Fibroblast of lung (primary cell): ENCODE results near the gene LPCAT3. TPM values are rescaled to one million over a fixed set of nuclear protein-coding genes. Genes with fewer than 3 reads are reported as not detected.
A peak's percentile ranks its signal among the peaks of the same experiment; 100 is the strongest.

Experiments used
- DNase-seq, 2 donors: peaks; one replicate each; pipeline versions ENCODE4 v3.0.0 to v3.0.0-alpha.2; 2010; ENCODE audit warnings: low read depth in 2 of 2
- H2AFZ ChIP-seq: 2 replicates; pipeline ENCODE4 v1.5.1; 2012; ENCODE audit warnings: low read length, control low read depth, inconsistent platforms
- H3K27ac ChIP-seq: 2 replicates; pipeline ENCODE4 v1.5.1; 2011; ENCODE audit warnings: low read length, control low read depth; ENCODE audit not compliant: insufficient read depth
- H3K27me3 ChIP-seq: 2 replicates; pipeline ENCODE4 v1.5.1; 2011; ENCODE audit warnings: mild to moderate bottlenecking, low read length; ENCODE audit not compliant: control insufficient read depth, insufficient read depth
- H3K36me3 ChIP-seq: 2 replicates; pipeline ENCODE4 v1.5.1; 2011; ENCODE audit warnings: low read length; ENCODE audit not compliant: control insufficient read depth, insufficient read depth
- H3K4me1 ChIP-seq: 2 replicates; pipeline ENCODE4 v1.5.1; 2011; ENCODE audit warnings: low read length; ENCODE audit not compliant: control insufficient read depth, insufficient read depth; ENCODE audit errors: extremely low read depth
- H3K4me2 ChIP-seq: 2 replicates; pipeline ENCODE4 v1.5.1; 2011; ENCODE audit warnings: low read length, control low read depth; ENCODE audit not compliant: insufficient read depth; ENCODE audit errors: extremely low read depth
- H3K4me3 ChIP-seq, 4 experiments: fragments of 200-600 bp in 1 of 4; sonication (generic) in 1 of 4; replicated peaks in 1 of 4; 2 replicates each; pipeline ENCODE4 v1.5.1; 2011 to 2016; ENCODE audit warnings: low read length in 4 of 4, low read depth in 3 of 4, mild to moderate bottlenecking in 3 of 4, control low read depth in 2 of 4, inconsistent platforms in 1 of 4, mixed read lengths in 1 of 4; ENCODE audit not compliant: insufficient read depth in 1 of 4; ENCODE audit errors: control extremely low read depth in 1 of 4
- H3K79me2 ChIP-seq: 2 replicates; pipeline ENCODE4 v1.5.1; 2012; ENCODE audit warnings: mild to moderate bottlenecking, low read length, inconsistent platforms; ENCODE audit not compliant: control insufficient read depth, insufficient read depth
- H3K9ac ChIP-seq: 2 replicates; pipeline ENCODE4 v1.5.1; 2011; ENCODE audit warnings: mild to moderate bottlenecking, low read length, control low read depth; ENCODE audit not compliant: insufficient read depth
- H3K9me3 ChIP-seq: 2 replicates; pipeline ENCODE4 v1.5.1; 2012; ENCODE audit warnings: low read depth, low read length; ENCODE audit not compliant: control insufficient read depth, insufficient read depth
- H4K20me1 ChIP-seq: 2 replicates; pipeline ENCODE4 v1.5.1; 2011; ENCODE audit warnings: low read length; ENCODE audit not compliant: control insufficient read depth, insufficient read depth; ENCODE audit errors: extremely low read depth
- EZH2 ChIP-seq: IDR thresholded peaks from 2 replicates; pipeline ENCODE4 v1.5.1; 2012; ENCODE audit warnings: low read length, control low read depth, mild to moderate bottlenecking; ENCODE audit errors: missing control alignments
- polyA plus RNA-seq, 2 donors: library from polyadenylated mRNA; depleted of rRNA in 1 of 2; stranded (reverse) in 1 of 2; unstranded in 1 of 2; fragments of >200 nt; gene quantifications; 2 replicates each; pipeline ENCODE4 v1.2.1, GENCODE V29; 2011 to 2012; ENCODE audit warnings: missing spikeins in 1 of 2
- total RNA-seq: library from RNA; depleted of rRNA; stranded (reverse); fragments of >200 nt; gene quantifications from 2 replicates; pipeline ENCODE4 v1.2.1, GENCODE V29; 2014
- TF ChIP-seq, protein P1 (sequence below), 2 donors: IDR thresholded peaks in 1 of 2; conservative IDR thresholded peaks in 1 of 2; 1 replicate in 1 of 2; 2 replicates in 1 of 2; pipeline ENCODE4 v1.5.1; 2011 to 2012; ENCODE audit warnings: low read length in 2 of 2, control low read depth in 1 of 2, inconsistent platforms in 1 of 2, low read depth in 1 of 2, mild to moderate bottlenecking in 1 of 2

The LPCAT3 gene
- total and polyA plus RNA-seq, 2 donors (not counting 1 experiment from before 2014, with no cell fraction given), result 11.4 to 54.0 TPM

- no peak overlapping the region for H2AFZ ChIP-seq
- H3K9ac ChIP-seq, result no peak overlapping the region
- no peak for DNase-seq
- no peaks in the 10 kb centered on the region for H3K27me3 ChIP-seq
- no peaks in the 10 kb centered on the region for H4K20me1 ChIP-seq
- peaks cover 15% of the 10 kb centered on the region for H3K4me1 ChIP-seq
- H3K27ac ChIP-seq, result no peak overlapping the region
- H3K4me3 ChIP-seq, result no peak overlapping the region
- TF ChIP-seq EZH2, result no peak
- TF ChIP-seq, protein P1, sequence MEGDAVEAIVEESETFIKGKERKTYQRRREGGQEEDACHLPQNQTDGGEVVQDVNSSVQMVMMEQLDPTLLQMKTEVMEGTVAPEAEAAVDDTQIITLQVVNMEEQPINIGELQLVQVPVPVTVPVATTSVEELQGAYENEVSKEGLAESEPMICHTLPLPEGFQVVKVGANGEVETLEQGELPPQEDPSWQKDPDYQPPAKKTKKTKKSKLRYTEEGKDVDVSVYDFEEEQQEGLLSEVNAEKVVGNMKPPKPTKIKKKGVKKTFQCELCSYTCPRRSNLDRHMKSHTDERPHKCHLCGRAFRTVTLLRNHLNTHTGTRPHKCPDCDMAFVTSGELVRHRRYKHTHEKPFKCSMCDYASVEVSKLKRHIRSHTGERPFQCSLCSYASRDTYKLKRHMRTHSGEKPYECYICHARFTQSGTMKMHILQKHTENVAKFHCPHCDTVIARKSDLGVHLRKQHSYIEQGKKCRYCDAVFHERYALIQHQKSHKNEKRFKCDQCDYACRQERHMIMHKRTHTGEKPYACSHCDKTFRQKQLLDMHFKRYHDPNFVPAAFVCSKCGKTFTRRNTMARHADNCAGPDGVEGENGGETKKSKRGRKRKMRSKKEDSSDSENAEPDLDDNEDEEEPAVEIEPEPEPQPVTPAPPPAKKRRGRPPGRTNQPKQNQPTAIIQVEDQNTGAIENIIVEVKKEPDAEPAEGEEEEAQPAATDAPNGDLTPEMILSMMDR (conservative IDR thresholded peaks at IDR 0.05 in 1 of 2, IDR thresholded peaks at IDR 0.05 in 1 of 2; ENCODE audit: low read depth in 1 of 2, low read length in 2 of 2), result no peak
- peaks cover 5% of the 10 kb centered on the region for H3K36me3 ChIP-seq
- H3K79me2 ChIP-seq, result no peaks in the 10 kb centered on the region
- H3K4me2 ChIP-seq, result no peak overlapping the region
- H3K9me3 ChIP-seq, result no peaks in the 10 kb centered on the region
Observed at GRCh38 chr12:6946920-6947374, 71.3 kb downstream of the LPCAT3 start.

- no peak for DNase-seq
- Histone ChIP-seq H3K36me3 (peaks cover 9% of the 10 kb centered on the region), H3K4me2 (no peak overlapping the region), H3K4me3 (no peak overlapping the region), H3K9me3 (no peaks in the 10 kb centered on the region), H3K79me2 (no peaks in the 10 kb centered on the region), H3K27ac (no peak overlapping the region), H3K27me3 (no peaks in the 10 kb centered on the region), H3K4me1 (peaks cover 15% of the 10 kb centered on the region), H4K20me1 (no peaks in the 10 kb centered on the region), H3K9ac (no peak overlapping the region), H2AFZ (no peak overlapping the region)
- TF ChIP-seq EZH2, result no peak
- TF ChIP-seq, protein P1 (conservative IDR thresholded peaks at IDR 0.05 in 1 of 2, IDR thresholded peaks at IDR 0.05 in 1 of 2; ENCODE audit: low read depth in 1 of 2, low read length in 2 of 2), result no peak
Observed at GRCh38 chr12:6946033-6946919, 72.0 kb downstream of the LPCAT3 start.

DNA sequence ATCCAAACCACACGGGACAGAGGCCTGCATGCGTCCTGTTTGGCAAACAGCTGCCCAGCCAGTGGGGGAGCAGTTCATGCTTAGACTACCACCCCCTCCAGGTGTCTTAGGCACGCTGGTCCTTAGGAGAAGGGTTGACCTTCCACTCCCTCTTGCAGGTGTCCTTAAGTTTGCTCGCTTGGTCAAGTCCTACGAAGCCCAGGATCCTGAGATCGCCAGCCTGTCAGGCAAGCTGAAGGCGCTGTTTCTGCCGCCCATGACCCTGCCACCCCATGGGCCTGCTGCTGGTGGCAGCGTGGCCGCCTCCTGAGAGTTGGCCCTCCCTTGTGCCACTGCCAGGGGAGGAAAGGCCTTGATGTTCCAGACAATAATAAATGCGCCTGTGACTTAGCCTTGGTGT is 72.7 kb downstream of the LPCAT3 start:
- TF ChIP-seq EZH2, result no peak
- TF ChIP-seq, protein P1 (conservative IDR thresholded peaks at IDR 0.05 in 1 of 2, IDR thresholded peaks at IDR 0.05 in 1 of 2; ENCODE audit: low read depth in 1 of 2, low read length in 2 of 2), result no peak
- DNase-seq, result no peak
- H3K4me1 ChIP-seq, result peaks cover 15% of the 10 kb centered on the region
- no peak overlapping the region for H3K4me2 ChIP-seq
- H3K36me3 ChIP-seq, result peaks cover 13% of the 10 kb centered on the region
- no peaks in the 10 kb centered on the region for H3K79me2 ChIP-seq
- H3K27me3 ChIP-seq, result no peaks in the 10 kb centered on the region
- H3K4me3 ChIP-seq, result no peak overlapping the region
- no peak overlapping the region for H2AFZ ChIP-seq
- H3K9ac ChIP-seq, result no peak overlapping the region
- peak overlapping the region; percentile 11 for H3K27ac ChIP-seq
- H3K9me3 ChIP-seq, result no peaks in the 10 kb centered on the region
- no peaks in the 10 kb centered on the region for H4K20me1 ChIP-seq
